ENCODE results near the gene IL20. TPM values are rescaled to one million over a fixed set of nuclear protein-coding genes. Genes with fewer than 3 reads are reported as not detected.

The IL20 gene
- total RNA-seq, 6 experiments from 2014 or later, result not detected

GRCh38 chr1:206875752-206876377 is 10.4 kb downstream of the IL20 start:
- Mint-ChIP-seq H3K27me3 (ENCODE audit: insufficient read depth) (no peaks in the 10 kb centered on the region), H3K4me1 (ENCODE audit: low read depth) (peaks cover 7% of the 10 kb centered on the region), H3K36me3 (ENCODE audit: low read depth) (peaks cover 22% of the 10 kb centered on the region), H3K9me3 (peaks cover 33% of the 10 kb centered on the region), H3K4me3 (no peak overlapping the region), H3K27ac (no peak overlapping the region)
- no peak for DNase-seq
- no peak for TF ChIP-seq CTCF (IDR thresholded peaks at IDR 0.05)

DNA sequence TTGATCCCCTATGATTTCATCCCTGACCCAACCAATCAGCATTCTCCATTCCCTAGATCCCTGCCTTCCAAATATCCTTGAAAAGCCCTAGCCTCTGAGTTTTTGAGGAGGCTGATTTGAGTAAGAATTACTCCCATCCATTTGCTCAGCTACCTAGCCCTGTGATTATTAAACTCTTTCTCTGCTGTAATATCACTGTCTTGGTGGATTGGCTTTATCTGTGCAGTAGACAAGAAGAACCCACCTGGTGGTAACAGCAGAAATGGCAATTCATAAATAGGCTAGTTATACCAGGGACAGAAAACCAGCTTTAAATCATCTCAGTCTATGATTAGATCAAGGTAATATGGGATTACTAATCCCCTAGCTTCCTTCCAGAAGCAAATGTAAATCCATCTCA is 13.0 kb downstream of the IL20 start:
- Mint-ChIP-seq H3K27me3 (ENCODE audit: insufficient read depth) (no peaks in the 10 kb centered on the region), H3K27ac (no peak overlapping the region), H3K9me3 (peaks cover 29% of the 10 kb centered on the region), H3K36me3 (ENCODE audit: low read depth) (peaks cover 17% of the 10 kb centered on the region), H3K4me1 (ENCODE audit: low read depth) (peaks cover 4% of the 10 kb centered on the region), H3K4me3 (no peak overlapping the region)
- peak; percentile 29; the same call in 1 of the 2 replicates for TF ChIP-seq CTCF (IDR thresholded peaks at IDR 0.05)
- no peak for DNase-seq

DNA sequence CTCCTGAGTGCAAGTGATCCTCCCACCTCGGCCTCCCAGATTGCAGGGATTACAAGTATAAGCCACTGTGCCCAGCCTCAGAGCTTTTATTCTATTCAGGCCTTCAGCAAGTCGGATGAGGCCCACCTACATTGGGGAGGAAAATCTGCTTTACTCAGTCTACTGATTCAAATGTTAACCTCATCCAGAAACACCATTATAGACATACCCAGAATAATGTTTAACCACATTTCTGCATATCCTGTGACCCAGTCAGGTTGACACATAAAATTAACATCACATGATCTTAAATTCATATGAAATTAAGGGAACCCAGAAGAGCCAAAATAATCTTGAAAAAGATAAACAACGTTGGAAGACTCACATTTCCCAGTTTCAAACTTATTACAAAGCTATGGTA is 14.9 kb downstream of the IL20 start:
- Mint-ChIP-seq H3K27ac (no peak overlapping the region), H3K4me3 (no peak overlapping the region), H3K4me1 (ENCODE audit: low read depth) (no peaks in the 10 kb centered on the region), H3K36me3 (ENCODE audit: low read depth) (peaks cover 17% of the 10 kb centered on the region), H3K9me3 (peaks cover 29% of the 10 kb centered on the region), H3K27me3 (ENCODE audit: insufficient read depth) (no peaks in the 10 kb centered on the region; the same call in 1 of the 2 replicates)
- no peak for DNase-seq
- TF ChIP-seq CTCF (IDR thresholded peaks at IDR 0.05), result no peak

GRCh38 chr1:206882555-206882954 is 17.1 kb downstream of the IL20 start:
- Mint-ChIP-seq H3K27me3 (ENCODE audit: insufficient read depth) (no peaks in the 10 kb centered on the region; the same call in 1 of the 2 replicates), H3K9me3 (peaks cover 19% of the 10 kb centered on the region), H3K27ac (no peak overlapping the region), H3K36me3 (ENCODE audit: low read depth) (peaks cover 17% of the 10 kb centered on the region), H3K4me3 (no peak overlapping the region), H3K4me1 (ENCODE audit: low read depth) (peaks cover 10% of the 10 kb centered on the region)
- peak; percentile 55 for TF ChIP-seq CTCF (IDR thresholded peaks at IDR 0.05)
- DNase-seq, result no peak

- H3K9me3 Mint-ChIP-seq, result peaks cover 13% of the 10 kb centered on the region
- no peak for TF ChIP-seq CTCF (IDR thresholded peaks at IDR 0.05)
- no peaks in the 10 kb centered on the region; the same call in 1 of the 2 replicates for H3K27me3 Mint-ChIP-seq (ENCODE audit: insufficient read depth)
- DNase-seq, result no peak
- peaks cover 16% of the 10 kb centered on the region for H3K4me1 Mint-ChIP-seq (ENCODE audit: low read depth)
- no peak overlapping the region for H3K4me3 Mint-ChIP-seq
- peaks cover 15% of the 10 kb centered on the region for H3K36me3 Mint-ChIP-seq (ENCODE audit: low read depth)
- no peak overlapping the region for H3K27ac Mint-ChIP-seq
Measured at GRCh38 chr1:206883160-206883559, 17.7 kb downstream of the IL20 start.
